ENCODE measurements around the gene SAMD14.

SAMD14 gene

DNA sequence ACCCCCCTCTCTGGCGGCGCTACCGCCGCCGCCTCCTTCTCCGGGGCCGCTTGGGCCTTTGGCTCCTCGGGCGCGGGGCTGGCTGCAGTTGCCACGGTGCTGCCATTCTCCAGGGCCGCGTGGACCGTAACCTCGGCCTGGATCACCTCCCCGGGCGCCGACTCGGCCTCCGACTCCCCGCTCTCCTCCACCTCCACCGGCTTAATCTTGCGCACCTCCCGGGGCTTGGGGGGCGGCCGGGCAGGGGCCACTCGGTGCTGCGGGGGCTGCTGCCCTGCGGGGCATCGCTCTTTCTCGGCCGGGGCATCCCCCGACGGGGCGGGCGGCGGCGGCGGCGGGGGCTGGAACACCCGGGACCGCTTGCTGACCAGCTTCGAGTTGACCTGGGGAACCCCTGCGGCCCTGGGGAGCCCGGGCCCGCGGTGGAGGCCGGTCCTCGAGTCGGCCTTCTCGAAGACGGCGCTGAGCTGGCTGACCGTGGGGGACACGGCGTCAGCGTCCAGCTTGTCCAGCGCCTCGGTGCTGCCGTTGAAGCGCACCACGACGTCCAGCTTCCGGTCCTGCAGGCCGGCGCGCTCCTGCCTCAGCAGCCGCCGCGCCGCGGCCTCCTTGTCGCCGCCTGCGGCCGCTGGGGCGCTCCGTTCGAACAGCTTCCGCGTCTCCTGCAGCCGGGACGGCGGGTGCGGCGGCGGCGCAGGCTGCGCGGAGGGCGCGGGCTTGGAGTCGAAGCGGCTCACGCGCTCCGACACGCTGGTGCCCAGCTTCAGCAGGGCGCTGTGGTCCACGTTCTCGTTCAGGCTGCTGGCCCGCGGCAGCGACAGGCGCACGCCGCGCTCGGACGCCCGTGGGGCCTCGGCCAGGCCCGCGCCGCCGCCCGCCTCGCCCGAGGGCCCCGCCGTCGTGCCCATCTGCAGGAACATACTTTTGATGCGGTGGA, 19.7 kb upstream of the SAMD14 start:
- DNase-seq (ENCODE audit: low read depth, low spot score): no peak
- peak overlapping the region; percentile 96 for H3K27ac ChIP-seq

- H3K27ac ChIP-seq: peak overlapping the region; percentile 96
- no peak for DNase-seq (ENCODE audit: low read depth, low spot score)
These were observed 19.1 kb upstream of the SAMD14 start for GRCh38 chr17:50149091-50149416.

- H3K27ac ChIP-seq: peak overlapping the region; percentile 96
- DNase-seq (ENCODE audit: low read depth, low spot score): peak; percentile 68
These were observed 18.5 kb upstream of the SAMD14 start for GRCh38 chr17:50148226-50149090.

DNA sequence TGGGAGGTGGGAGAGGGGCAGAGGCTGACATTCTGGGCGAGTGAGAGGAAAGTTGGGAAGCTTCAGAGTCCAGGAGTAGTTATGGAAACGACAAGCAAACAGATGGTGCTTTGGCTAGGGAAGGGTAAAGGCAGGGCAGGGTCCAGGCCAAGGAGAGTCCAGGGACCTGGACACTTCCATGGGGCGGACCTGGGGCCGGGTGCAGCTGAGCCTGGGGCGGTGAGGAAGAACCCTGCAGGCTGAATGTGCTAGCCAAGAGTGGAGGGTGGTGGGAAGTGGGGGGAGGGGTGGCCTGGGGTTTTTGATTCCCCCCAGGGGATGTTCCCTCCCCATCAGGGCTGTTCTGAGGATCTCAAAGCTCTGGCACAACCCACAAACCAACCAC, 17.9 kb upstream of the SAMD14 start:
- no peak for DNase-seq (ENCODE audit: low read depth, low spot score)
- H3K27ac ChIP-seq: no peak overlapping the region

GRCh38 chr17:50146927-50147665, 17.1 kb upstream of the SAMD14 start:
- no peak for DNase-seq (ENCODE audit: low read depth, low spot score)
- no peak overlapping the region for H3K27ac ChIP-seq

- H3K27ac ChIP-seq: no peak overlapping the region
- DNase-seq (ENCODE audit: low read depth, low spot score): no peak
These were observed 16.4 kb upstream of the SAMD14 start for GRCh38 chr17:50146230-50146926.

GRCh38 chr17:50145532-50146229, 15.7 kb upstream of the SAMD14 start:
- DNase-seq (ENCODE audit: low read depth, low spot score): no peak
- H3K27ac ChIP-seq: no peak overlapping the region

GRCh38 chr17:50144845-50145531, 15.0 kb upstream of the SAMD14 start:
- H3K27ac ChIP-seq: no peak overlapping the region
- DNase-seq (ENCODE audit: low read depth, low spot score): no peak

DNA sequence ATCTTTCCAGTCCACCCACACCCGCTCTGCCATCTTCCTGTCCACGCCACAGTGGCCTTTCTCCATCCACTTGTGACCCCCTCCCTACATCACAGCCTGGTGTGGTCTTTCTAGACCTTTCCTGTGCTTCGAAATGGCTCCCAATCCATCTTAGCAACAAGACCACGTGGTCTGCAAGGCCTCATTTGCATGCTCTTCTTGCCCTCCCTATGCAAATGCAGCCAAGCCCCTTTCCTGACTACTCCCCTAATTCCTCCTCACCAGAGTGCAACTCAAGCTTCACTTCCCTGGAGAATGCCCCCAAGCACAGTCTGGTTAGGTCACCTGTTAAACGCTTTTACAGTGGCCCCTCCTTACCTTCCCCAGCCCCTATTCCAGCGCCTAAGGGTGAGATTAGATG, 14.4 kb upstream of the SAMD14 start:
- DNase-seq (ENCODE audit: low read depth, low spot score): no peak
- no peak overlapping the region for H3K27ac ChIP-seq

GRCh38 chr17:50143461-50144176, 13.7 kb upstream of the SAMD14 start:
- no peak overlapping the region for H3K27ac ChIP-seq
- DNase-seq (ENCODE audit: low read depth, low spot score): no peak

- no peak for DNase-seq (ENCODE audit: low read depth, low spot score)
- H3K27ac ChIP-seq: no peak overlapping the region
These were observed 11.8 kb upstream of the SAMD14 start for GRCh38 chr17:50141745-50142110.

- DNase-seq (ENCODE audit: low read depth, low spot score): no peak
- H3K27ac ChIP-seq: no peak overlapping the region
These were observed 11.2 kb upstream of the SAMD14 start for GRCh38 chr17:50141026-50141744.

DNA sequence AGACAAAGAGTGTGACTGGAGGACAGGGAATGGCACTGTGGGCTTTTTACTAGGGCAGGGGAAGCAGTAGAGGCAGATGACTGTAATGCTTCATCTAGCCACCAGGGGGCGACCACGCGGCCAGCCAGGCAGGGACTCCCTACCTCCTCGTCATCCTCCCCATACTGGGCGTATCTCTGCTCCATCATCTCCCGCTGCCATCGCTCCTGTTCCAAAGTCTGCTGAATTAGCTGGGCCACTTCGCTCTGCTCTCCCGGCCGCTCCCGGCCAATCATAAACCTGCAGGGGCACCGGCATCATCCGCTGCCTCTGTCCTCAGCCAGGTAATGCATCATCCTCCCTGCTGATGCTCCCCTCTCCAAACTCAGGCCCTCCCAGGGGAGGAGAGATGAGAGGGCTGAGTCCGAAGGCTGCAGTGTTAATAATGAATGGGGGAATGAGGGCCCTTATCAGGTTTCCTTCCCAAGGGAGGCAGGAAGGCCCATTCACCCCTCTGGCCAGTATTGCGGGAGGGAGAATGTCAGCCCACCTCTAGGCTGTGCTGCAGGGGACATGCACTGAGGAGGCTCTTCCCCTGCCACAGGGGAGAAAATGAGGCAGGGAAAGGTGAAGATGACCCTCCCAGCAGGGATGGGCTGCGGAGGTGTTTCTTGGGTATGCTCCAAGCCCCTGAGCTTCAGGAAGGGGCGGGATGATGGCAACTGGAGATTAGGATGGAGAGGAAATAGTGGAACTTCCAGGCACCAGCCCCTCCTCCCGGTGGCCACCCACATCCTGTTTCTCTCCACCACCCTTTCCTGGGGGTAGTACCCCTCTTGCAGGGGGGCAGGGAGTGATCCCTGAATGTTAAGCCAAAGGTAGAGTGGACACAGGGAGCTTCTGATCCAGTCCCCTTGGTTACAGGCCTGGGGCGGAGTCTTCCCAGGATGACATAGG, 10.3 kb upstream of the SAMD14 start:
- no peak overlapping the region for H3K27ac ChIP-seq
- no peak for DNase-seq (ENCODE audit: low read depth, low spot score)

DNA sequence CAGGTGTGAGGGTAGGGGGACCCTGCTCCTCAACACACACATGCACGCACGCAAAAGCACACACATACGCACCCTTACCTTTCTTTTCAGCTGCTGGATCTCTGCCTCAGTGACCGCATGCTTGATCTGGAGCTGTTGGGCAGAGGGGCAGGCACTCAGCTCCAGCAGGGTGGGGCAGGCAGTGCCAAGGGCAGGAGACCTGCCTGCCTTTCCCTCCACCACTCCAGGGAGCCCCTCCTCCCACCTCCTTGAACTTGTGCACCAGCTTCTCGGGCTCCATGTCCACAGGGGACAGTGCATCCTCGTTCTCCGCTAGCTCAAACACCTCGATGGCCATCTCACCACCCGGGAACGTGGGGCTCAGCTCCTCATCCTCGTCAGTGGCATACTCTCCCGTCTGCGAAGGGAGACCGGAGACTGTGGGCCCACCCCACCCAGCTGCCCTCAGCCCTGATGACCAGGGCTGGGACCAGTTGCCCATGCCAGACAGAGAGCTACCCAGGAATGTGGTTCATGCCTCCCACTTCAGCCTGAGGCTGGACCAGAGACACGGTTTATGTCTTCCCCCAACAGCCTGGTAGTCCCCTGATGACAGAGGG, 9.3 kb upstream of the SAMD14 start:
- DNase-seq (ENCODE audit: low read depth, low spot score): no peak
- H3K27ac ChIP-seq: no peak overlapping the region

GRCh38 chr17:50137042-50137441, 7.1 kb upstream of the SAMD14 start:
- DNase-seq (ENCODE audit: low read depth, low spot score): no peak
- H3K27ac ChIP-seq: no peak overlapping the region

GRCh38 chr17:50136096-50136687, 6.2 kb upstream of the SAMD14 start:
- no peak for DNase-seq (ENCODE audit: low read depth, low spot score)
- no peak overlapping the region for H3K27ac ChIP-seq
